Measurements from ENCODE around the gene MBNL2.

Gene MBNL2

DNA sequence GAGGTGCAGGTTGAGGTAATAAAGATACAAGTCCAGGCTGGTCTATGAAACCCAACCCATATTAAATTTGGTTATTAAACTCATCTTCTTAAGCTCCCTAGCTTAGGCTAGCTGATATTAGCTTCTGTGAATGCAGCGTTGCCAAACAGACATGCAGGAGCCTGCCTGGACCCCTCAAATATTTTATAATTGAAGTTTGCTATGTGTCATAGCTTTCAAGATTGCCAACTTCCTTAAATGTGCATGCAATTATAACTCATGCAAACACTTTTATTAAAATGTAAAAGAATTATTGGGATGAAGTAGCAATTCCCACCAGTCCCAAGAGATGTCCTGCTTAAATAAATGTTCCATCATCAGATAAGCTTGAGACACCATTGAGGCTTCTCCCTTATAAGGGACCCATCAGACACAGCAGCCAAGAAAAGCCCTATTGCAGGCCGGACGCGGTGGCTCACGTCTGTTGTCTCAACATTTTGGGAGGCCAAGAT is 51.3 kb downstream of the MBNL2 start:
- no peak for DNase-seq (ENCODE audit: low read depth in 2 of 2)

- DNase-seq (ENCODE audit: low read depth in 2 of 2), result no peak
Observed at GRCh38 chr13:97274829-97275649, 52.9 kb downstream of the MBNL2 start.

- no peak for DNase-seq (ENCODE audit: low read depth in 2 of 2)
Observed at GRCh38 chr13:97275776-97276501, 53.8 kb downstream of the MBNL2 start.

DNA sequence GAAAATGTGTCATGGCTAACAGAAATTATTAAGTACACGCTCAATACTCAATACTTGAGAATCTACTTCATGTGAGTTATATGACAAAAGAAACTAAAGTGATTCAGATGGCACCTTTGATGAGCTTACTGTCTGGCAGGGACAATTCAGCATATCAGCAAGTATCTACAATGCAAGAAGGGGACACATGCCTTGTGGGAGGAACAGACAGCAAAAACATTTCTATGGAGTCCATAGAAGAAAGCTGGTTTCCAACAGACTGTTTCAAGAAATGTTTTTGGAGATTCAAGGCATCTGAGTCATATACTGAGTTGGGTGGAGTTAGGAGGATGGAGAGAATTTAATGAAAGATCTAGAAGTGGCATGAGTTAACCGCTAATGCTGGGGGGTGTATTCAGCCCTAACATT is 54.7 kb downstream of the MBNL2 start:
- DNase-seq (ENCODE audit: low read depth in 2 of 2), result no peak

GRCh38 chr13:97278435-97279411 is 56.6 kb downstream of the MBNL2 start:
- no peak for DNase-seq (ENCODE audit: low read depth in 2 of 2)

- DNase-seq (ENCODE audit: low read depth in 2 of 2), result no peak
Observed at GRCh38 chr13:97279913-97280312, 57.8 kb downstream of the MBNL2 start.

DNA sequence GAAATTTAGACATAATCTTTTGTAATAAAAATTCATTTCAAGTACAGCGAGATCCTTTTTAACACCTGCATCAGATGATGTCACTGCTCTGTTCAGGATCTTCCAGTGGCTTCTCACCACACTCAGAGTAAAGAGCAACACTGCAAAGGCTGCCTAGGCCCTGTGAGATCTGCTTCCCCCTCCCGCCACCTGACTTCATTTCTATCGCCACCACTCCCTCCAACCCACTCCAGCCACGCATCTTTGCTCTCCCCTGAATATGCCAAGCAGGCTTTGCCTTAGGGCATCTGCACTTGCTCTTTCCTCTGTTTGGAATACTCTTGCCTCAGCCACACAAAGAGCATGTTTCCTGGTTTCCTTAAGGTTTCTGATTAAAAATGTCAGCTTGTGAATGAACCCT is 58.3 kb downstream of the MBNL2 start:
- DNase-seq (ENCODE audit: low read depth in 2 of 2), result no peak

DNA sequence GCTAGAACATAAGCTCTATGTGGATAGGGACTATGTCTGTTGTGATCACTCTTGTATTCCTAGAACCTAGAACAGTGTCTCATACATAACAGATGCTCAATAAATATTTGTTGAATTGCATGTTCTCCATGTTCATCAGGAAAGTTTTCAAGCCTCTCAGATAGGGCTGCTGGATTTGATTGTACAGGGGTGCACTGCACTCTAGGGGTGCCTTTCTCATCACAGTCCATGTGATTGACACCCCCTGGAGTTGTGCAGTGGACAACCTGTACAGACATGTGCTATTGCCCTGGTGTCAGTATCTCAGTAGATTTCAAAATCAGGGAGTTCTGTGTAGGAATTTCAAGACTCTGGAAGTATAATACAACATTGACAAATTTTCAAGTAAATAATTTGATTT is 58.9 kb downstream of the MBNL2 start:
- no peak for DNase-seq (ENCODE audit: low read depth in 2 of 2)

GRCh38 chr13:97282705-97283104 is 60.6 kb downstream of the MBNL2 start:
- no peak for DNase-seq (ENCODE audit: low read depth in 2 of 2)

- no peak for DNase-seq (ENCODE audit: low read depth in 2 of 2)
Observed at GRCh38 chr13:97283888-97284287, 61.8 kb downstream of the MBNL2 start.

GRCh38 chr13:97284558-97284957 is 62.4 kb downstream of the MBNL2 start:
- no peak for DNase-seq (ENCODE audit: low read depth in 2 of 2)

- DNase-seq (ENCODE audit: low read depth in 2 of 2), result no peak
Observed at GRCh38 chr13:97285221-97285955, 63.3 kb downstream of the MBNL2 start.

DNA sequence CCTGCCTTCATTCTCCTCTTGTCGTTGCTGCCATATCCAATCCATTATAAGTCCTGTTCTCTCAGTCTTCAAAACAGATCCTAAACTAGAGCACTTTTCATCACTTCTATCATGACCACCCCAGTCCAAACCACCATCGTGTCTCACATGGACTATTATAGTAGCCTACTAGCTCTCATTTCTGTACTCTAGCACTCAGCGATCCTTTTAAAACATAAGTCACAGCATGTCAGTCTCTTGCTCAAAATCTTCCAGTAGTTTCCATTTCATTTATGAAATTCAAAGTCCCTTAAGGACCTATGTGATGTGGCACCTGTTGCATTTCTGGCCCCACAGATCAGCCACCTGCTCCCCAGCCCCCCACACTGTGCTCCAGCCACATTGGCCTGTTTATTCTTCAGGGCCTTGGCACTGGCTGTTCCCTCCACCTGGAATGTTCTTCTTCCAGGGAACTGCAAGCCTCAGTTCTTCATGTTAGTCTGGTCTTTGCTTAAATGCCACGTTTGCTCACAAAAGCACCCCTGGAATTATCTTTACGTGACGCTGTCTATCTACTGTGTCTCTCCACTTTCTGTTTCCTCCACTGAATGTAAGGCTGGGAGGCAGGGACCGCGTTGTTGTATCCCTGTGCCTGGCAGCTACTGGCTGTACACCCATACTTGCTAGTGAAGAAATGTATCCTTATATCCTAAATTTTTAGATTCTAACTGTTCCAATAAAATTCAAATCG is 64.3 kb downstream of the MBNL2 start:
- no peak for DNase-seq (ENCODE audit: low read depth in 2 of 2)

DNA sequence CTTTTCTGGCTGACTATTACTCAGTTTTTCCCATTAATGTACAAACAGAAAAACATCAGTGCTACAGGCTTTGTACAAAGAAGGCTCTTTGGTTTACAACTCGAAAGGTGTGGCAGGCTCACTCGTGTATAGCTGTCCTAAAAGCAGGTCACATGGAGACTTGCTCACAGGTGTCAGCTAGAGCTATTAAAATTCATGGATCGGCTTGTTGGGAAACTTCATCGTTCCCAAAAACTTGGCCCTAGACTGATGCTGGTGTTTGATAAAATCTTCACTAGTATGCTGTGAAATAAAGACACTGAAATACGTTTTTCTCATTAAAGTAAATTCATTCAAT is 64.9 kb downstream of the MBNL2 start:
- DNase-seq (ENCODE audit: low read depth in 2 of 2), result no peak

DNA sequence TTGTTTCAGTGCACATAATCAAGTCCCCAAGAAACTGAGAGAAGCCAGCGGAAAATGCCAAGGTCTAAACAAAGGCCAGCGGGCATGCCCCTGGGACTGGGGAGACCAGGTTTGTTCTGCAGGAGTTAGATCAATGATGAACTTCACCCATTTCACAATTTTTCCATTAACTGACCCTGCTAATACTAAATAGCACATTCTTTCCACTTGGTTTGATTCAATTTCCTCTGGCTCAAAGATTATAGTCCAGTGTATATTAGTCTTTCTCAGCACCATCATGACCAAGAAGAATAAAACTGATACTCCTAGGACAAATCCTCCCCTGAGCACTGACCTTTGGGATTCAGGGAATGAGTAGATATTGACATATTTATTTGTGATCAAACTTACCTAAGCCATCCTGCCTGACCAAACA is 66.4 kb downstream of the MBNL2 start:
- DNase-seq (ENCODE audit: low read depth in 2 of 2), result no peak

DNA sequence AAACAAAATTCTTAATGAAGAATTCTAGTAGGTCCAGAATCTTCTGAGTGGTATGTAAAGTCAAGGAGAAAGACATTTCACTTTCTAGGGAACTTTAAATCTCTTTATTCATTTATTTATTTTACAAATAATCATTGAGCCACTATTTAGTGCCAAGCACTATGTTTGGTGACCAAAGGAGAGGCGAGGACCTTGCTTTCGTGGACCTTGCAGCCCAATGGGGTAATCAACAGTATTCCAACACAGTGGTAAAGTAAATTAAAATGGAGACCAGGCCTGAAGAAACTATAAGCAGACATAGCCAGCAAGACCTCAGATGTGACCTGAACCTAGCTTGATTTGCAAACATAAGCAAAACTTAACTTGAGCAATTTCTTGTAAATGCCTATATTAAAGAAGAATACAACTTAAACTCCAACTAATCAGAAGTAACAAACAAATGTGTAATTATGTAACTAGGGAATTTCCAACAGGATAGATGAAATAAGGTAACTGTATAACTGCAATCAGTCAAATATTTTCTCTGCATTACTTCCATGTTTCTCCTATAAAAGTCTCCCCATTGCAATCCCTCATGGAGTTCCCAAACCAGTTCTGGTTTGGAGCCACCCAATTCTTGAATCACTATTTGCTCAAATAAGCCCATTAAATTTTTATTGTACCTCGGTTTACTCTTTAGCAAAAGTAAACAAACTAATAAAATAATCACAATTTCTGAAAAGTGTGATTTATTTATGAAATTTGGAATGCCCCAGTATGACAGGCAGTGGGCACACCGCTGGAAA is 67.6 kb downstream of the MBNL2 start:
- no peak for DNase-seq (ENCODE audit: low read depth in 2 of 2)

DNA sequence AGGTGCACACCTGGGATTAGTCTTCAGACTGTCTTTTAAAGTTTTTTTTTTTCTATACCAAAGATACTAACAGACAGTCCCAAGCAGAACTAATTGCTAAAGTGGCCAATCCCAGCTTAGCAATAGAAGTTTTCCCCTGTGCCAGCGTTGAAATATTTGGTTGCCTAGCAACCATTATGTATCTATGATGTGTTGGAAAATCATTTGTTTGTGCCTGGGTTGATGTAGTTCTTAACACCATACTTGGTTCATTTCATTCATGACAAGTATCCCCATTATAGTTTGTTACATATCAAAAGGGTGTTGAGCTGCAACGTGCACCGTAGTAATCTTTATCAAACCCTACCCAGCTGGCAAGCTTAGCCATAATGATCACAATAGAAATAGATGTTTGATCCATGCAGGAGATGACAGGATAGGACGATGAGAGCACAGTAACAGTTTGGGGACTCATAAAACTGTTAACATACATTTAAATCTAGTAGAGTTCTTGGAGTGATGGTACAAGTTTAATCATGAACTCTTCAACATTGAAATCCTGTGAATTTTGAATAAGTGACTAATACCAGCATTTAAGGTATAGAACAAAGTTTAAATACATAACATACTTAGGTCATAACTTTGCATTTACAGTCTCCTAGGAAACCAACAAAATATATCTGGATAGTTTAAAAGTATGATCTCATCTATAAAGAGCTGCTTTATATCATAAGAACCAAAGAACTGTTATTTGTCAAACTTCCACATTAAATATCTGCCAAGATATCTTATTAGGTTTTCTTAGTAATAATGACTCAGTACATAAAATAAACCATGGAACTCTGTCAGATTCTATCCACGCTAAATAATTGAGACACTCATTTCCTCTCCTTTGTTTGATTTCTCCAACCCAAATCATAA is 73.4 kb downstream of the MBNL2 start:
- no peak for DNase-seq (ENCODE audit: low read depth in 2 of 2)

DNA sequence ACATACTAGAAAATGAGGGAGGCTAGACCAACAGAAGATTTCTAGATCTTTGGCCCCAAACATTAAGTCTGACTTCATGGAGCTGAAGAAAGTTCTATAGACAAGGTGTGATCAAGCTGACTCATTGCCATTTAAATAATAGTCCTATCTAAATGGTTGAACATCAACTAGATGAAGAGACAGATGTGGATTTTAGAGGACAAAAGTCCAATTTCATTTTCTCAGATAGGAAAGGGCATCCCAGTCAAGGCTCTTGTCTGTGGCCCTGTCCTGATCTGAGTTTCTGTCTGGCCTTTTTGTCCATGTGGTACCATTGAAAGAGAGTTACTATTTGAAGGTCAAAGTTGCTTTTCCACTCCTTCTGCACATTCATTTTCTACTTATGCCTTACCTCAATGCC is 74.6 kb downstream of the MBNL2 start:
- no peak for DNase-seq (ENCODE audit: low read depth in 2 of 2)

DNA sequence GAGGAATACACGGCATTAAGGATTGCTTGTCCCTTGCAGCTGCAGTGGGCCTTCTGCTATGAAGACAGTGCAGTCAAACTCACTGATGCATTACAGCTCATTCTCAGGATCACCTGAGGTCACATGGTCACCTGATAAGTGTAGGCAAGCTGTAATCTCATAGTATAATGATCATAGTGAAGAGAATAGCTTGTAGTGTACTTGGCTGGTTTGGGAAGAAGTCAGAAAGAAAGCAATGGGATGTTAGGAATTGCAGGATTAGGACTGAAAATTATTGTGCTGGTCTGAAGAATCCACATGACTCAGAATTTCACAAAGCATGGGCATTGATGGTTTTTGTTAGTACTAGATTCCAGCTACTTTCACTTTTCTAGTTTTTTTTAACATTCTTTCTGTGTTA is 76.7 kb downstream of the MBNL2 start:
- DNase-seq (ENCODE audit: low read depth in 2 of 2), result no peak

Data from activated CD8-positive, alpha-beta memory T cell treated with anti-CD3 and anti-CD28 coated beads for 4 hours (primary cell).